ENCODE data around the gene KMT5C.

- TF ChIP-seq SMC3 (IDR thresholded peaks at IDR 0.05; ENCODE audit: borderline replicate concordance, low read length) (no peak), POLR2AphosphoS5 (IDR thresholded peaks at IDR 0.05; ENCODE audit: low read length) (no peak), CTCF (IDR thresholded peaks at IDR 0.05 in 2 of 3, conservative IDR thresholded peaks at IDR 0.05 in 1 of 3; ENCODE audit: control insufficient read depth in 2 of 3, extremely low read depth in 1 of 3, insufficient read depth in 1 of 3, low read depth in 3 of 3, low read length in 3 of 3) (no peak), EZH2 (IDR thresholded peaks at IDR 0.05; ENCODE audit: borderline replicate concordance, control insufficient read depth, low read depth, low read length) (no peak), POLR2A (IDR thresholded peaks at IDR 0.05; ENCODE audit: low read depth, low read length) (no peak), ESRRA (IDR thresholded peaks at IDR 0.05; ENCODE audit: low read length) (no peak), ELK1 (IDR thresholded peaks at IDR 0.05; ENCODE audit: low read depth, low read length) (no peak), MAX (IDR thresholded peaks at IDR 0.05; ENCODE audit: low read depth, low read length) (no peak), SIX5 (IDR thresholded peaks at IDR 0.05; ENCODE audit: low read depth, low read length, severe bottlenecking) (no peak), ATF2 (IDR thresholded peaks at IDR 0.05; ENCODE audit: low read length) (no peak)
- TF ChIP-seq, protein P1, sequence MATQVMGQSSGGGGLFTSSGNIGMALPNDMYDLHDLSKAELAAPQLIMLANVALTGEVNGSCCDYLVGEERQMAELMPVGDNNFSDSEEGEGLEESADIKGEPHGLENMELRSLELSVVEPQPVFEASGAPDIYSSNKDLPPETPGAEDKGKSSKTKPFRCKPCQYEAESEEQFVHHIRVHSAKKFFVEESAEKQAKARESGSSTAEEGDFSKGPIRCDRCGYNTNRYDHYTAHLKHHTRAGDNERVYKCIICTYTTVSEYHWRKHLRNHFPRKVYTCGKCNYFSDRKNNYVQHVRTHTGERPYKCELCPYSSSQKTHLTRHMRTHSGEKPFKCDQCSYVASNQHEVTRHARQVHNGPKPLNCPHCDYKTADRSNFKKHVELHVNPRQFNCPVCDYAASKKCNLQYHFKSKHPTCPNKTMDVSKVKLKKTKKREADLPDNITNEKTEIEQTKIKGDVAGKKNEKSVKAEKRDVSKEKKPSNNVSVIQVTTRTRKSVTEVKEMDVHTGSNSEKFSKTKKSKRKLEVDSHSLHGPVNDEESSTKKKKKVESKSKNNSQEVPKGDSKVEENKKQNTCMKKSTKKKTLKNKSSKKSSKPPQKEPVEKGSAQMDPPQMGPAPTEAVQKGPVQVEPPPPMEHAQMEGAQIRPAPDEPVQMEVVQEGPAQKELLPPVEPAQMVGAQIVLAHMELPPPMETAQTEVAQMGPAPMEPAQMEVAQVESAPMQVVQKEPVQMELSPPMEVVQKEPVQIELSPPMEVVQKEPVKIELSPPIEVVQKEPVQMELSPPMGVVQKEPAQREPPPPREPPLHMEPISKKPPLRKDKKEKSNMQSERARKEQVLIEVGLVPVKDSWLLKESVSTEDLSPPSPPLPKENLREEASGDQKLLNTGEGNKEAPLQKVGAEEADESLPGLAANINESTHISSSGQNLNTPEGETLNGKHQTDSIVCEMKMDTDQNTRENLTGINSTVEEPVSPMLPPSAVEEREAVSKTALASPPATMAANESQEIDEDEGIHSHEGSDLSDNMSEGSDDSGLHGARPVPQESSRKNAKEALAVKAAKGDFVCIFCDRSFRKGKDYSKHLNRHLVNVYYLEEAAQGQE (IDR thresholded peaks at IDR 0.05; ENCODE audit: low read depth, low read length) = no peak
These were observed 19.6 kb downstream of the KMT5C start for GRCh38 chr19:55358943-55359908.
